Natural killer cell (primary cell): Measurements from ENCODE around the gene MRPL40. TPM values are rescaled to one million over a fixed set of nuclear protein-coding genes. Genes with fewer than 3 reads are reported as not detected.
A peak's percentile ranks its signal among the peaks of the same experiment; 100 is the strongest.

Experiments used
- ATAC-seq, 3 donors: fragments of 150-1000 bp in 2 of 3; fragments of 200-7000 bp in 1 of 3; cut with Tn5 transposase; 1 replicate in 1 of 3; 2 replicates in 2 of 3; pipeline ENCODE4 v1.10.0; 2021; ENCODE audit warnings: mild to moderate bottlenecking in 2 of 3, moderate library complexity in 2 of 3
- DNase-seq, 2 donors: peaks; one replicate each; pipeline versions ENCODE4 v3.0.0 to v3.0.0-alpha.2; 2013 to 2021; ENCODE audit warnings: mixed read lengths in 1 of 2
- H3K27ac ChIP-seq: one replicate; pipeline ENCODE4 v1.5.1; 2013; ENCODE audit warnings: mild to moderate bottlenecking, low read length
- H3K27me3 ChIP-seq: one replicate; pipeline ENCODE4 v1.6.1; 2013; ENCODE audit warnings: low read length; ENCODE audit not compliant: control insufficient read depth, insufficient read depth
- H3K36me3 ChIP-seq: one replicate; pipeline ENCODE4 v1.6.1; 2013; ENCODE audit warnings: low read length; ENCODE audit not compliant: control insufficient read depth, insufficient read depth
- H3K4me1 ChIP-seq: one replicate; pipeline ENCODE4 v1.6.1; 2013; ENCODE audit warnings: low read length; ENCODE audit not compliant: control insufficient read depth, insufficient read depth
- H3K4me3 ChIP-seq: one replicate; pipeline ENCODE4 v1.5.1; 2013; ENCODE audit warnings: low read length
- H3K9me3 ChIP-seq: one replicate; pipeline ENCODE4 v1.6.1; 2013; ENCODE audit warnings: low read length; ENCODE audit not compliant: control insufficient read depth, insufficient read depth
- H3K27ac Mint-ChIP-seq, 2 donors: one replicate each; pipeline ENCODE4 v1.8.0; 2022; ENCODE audit warnings: mild to moderate bottlenecking in 2 of 2, mixed read lengths in 2 of 2, moderate library complexity in 1 of 2
- H3K27me3 Mint-ChIP-seq, 2 donors: one replicate each; pipeline ENCODE4 v1.8.0; 2022; ENCODE audit warnings: low read depth in 2 of 2, mixed read lengths in 2 of 2
- H3K36me3 Mint-ChIP-seq: one replicate; pipeline ENCODE4 v1.8.0; 2022; ENCODE audit warnings: mixed read lengths
- H3K4me1 Mint-ChIP-seq, 2 donors: one replicate each; pipeline ENCODE4 v1.8.0; 2022; ENCODE audit warnings: mixed read lengths in 2 of 2
- H3K4me3 Mint-ChIP-seq: one replicate; pipeline ENCODE4 v1.8.0; 2022; ENCODE audit warnings: mild to moderate bottlenecking, moderate library complexity, mixed read lengths
- H3K9me3 Mint-ChIP-seq, 2 donors: one replicate each; pipeline ENCODE4 v1.8.0; 2022; ENCODE audit warnings: mixed read lengths in 2 of 2
- WGBS: methylation state at CpG from one replicate; pipeline ENCODE4 v1.1.7; 2013; ENCODE audit warnings: missing lambda C conversion rate; ENCODE audit not compliant: insufficient coverage; 5-methylcytosine and 5-hydroxymethylcytosine counted together
- intact Hi-C: fragments of 100-400 bp; cut with micrococcal nuclease; formaldehyde crosslinking; loops from one replicate; pipeline ENCODE4 v1.14.2; 2022
- total RNA-seq, 4 donors: library from RNA; stranded (reverse); fragments of 120-200 nt in 1 of 4; gene quantifications; one replicate each; pipeline versions ENCODE4 v1.2.3 to v1.2.4, GENCODE V29; 2013 to 2022
- TF ChIP-seq, protein P1 (sequence below): fragments of 200-600 bp; IDR thresholded peaks from one replicate; pipeline ENCODE4 v1.8.0; 2022; ENCODE audit warnings: antibody characterized with exemption

MRPL40 gene
- total RNA-seq, 3 donors from 2014 or later (not counting 1 experiment from before 2014, with no cell fraction given) = 11.6 to 16.7 (median 14.2) TPM

DNA sequence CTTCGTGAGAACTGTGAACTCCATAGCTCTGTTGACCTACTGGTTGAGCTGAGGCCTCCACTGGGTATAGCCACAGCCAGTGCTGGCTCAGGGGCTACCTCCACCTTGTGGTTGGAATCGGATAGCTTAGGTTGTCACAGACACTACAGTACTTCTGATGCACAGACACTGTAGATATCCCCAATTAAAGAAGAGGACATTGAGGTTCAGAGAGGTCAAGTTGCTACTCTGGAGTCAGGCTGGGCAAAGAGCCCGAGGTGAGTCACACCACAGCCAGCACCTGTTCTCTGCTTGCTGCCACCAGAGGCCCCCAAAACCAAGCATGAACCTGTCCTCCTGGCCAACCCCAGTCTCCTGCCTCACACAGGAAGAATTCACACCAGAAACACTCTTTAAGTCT is 41.2 kb downstream of the MRPL40 start:
- Histone ChIP-seq H3K27me3 (no peaks in the 10 kb centered on the region), H3K4me3 (no peak overlapping the region), H3K4me1 (peaks cover 8% of the 10 kb centered on the region), H3K9me3 (no peaks in the 10 kb centered on the region), H3K36me3 (peaks cover 59% of the 10 kb centered on the region), H3K27ac (no peak overlapping the region)
- intact Hi-C loops = loop anchor here (10.0 kb wide), 1 partner anchor 179 kb away; the partner anchor contains the start of gene CLTCL1
- Mint-ChIP-seq H3K4me1 (peaks cover 19 to 39% of the 10 kb centered on the region in 2 donors), H3K27ac (peak overlapping the region in 1 of 2 donors; percentile 24), H3K27me3 (no peaks in the 10 kb centered on the region), H3K9me3 (no peaks in the 10 kb centered on the region), H3K4me3 (no peak overlapping the region), H3K36me3 (peaks cover 7% of the 10 kb centered on the region)
- TF ChIP-seq, protein P1, sequence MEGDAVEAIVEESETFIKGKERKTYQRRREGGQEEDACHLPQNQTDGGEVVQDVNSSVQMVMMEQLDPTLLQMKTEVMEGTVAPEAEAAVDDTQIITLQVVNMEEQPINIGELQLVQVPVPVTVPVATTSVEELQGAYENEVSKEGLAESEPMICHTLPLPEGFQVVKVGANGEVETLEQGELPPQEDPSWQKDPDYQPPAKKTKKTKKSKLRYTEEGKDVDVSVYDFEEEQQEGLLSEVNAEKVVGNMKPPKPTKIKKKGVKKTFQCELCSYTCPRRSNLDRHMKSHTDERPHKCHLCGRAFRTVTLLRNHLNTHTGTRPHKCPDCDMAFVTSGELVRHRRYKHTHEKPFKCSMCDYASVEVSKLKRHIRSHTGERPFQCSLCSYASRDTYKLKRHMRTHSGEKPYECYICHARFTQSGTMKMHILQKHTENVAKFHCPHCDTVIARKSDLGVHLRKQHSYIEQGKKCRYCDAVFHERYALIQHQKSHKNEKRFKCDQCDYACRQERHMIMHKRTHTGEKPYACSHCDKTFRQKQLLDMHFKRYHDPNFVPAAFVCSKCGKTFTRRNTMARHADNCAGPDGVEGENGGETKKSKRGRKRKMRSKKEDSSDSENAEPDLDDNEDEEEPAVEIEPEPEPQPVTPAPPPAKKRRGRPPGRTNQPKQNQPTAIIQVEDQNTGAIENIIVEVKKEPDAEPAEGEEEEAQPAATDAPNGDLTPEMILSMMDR = no peak
- no peak for ATAC-seq
- WGBS = 81% methylated on average over 3 of the region's 3 CpGs
- DNase-seq = no peak

DNA sequence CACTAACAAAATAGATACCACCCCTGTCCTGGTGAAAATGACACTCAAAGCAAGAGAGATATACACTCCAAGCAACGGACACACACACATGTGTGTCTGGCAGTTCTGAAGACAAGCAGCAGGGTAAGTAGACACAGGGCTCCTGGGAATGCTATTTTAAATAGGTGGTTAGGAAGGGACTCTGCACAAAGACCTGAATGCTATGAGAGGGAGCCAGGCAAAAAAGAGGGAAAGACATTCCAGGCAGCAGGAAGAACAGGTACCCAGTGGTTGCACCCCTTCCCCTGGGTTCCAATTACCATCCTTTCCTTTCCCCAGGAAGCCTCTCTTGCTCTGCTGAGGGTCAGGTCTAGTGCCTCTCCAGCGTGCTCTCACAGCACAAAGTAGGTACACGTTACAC is 43.7 kb downstream of the MRPL40 start:
- Mint-ChIP-seq H3K4me3 (peak overlapping the region; percentile 3), H3K36me3 (no peaks in the 10 kb centered on the region), H3K9me3 (no peaks in the 10 kb centered on the region), H3K27me3 (no peaks in the 10 kb centered on the region), H3K4me1 (peaks cover 28 to 46% of the 10 kb centered on the region in 2 donors), H3K27ac (no peak overlapping the region)
- no peak overlapping the region for H3K4me3 ChIP-seq
- TF ChIP-seq, protein P1 = no peak
- intact Hi-C loops = loop anchor here (5.0 to 10.0 kb wide), 5 partner anchors 84 to 354 kb away; partner anchors contain the start of genes CLTCL1 and DGCR2
- H3K4me1 ChIP-seq = peaks cover 15% of the 10 kb centered on the region
- H3K9me3 ChIP-seq = no peaks in the 10 kb centered on the region
- H3K36me3 ChIP-seq = peaks cover 39% of the 10 kb centered on the region
- H3K27ac ChIP-seq = no peak overlapping the region
- DNase-seq (no peak), ATAC-seq (no peak)
- no peaks in the 10 kb centered on the region for H3K27me3 ChIP-seq
- 87% methylated on average over 3 of the region's 3 CpGs for WGBS

DNA sequence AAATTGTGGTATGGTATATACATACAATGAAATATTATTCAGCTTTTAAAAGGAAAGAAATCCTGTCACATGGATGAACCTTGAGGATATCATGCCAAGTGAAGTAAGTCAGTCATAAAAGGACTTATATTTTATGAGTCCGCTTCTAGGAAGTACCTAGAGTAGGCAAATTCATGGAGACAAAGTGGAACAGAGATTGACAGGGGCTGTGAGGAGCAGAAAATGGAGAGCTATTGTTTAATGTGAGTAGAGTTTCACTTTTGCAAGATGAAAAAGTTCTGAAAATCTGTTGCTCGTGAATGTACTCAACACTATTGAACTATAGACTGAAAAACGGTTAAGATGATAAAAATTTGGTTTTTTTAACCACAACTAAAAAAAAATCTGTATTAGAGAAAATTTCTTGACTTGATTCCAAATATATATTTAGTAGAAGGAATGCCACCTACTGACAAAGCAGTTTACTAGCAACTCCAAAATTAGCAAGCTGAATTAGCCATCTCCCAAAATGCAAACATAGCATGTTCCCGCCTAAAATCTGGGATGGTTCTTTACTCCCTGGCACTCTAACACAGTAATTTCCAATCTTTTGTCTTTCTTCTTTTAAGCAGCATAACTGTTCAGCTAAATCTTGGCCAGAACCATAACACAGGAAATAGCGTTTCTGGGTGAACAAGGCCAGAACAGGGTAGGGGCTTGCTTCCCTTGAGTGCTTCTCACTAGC is 45.1 kb downstream of the MRPL40 start:
- ATAC-seq (no peak), DNase-seq (peak in 1 of 2 donors; percentile 36)
- TF ChIP-seq, protein P1 = peak; percentile 14
- Histone ChIP-seq H3K27me3 (no peaks in the 10 kb centered on the region), H3K27ac (no peak overlapping the region), H3K36me3 (peaks cover 25% of the 10 kb centered on the region), H3K9me3 (no peaks in the 10 kb centered on the region), H3K4me3 (no peak overlapping the region), H3K4me1 (peaks cover 15% of the 10 kb centered on the region)
- Mint-ChIP-seq H3K9me3 (no peaks in the 10 kb centered on the region), H3K4me3 (peak overlapping the region; percentile 83), H3K27ac (peak overlapping the region; percentile 99), H3K4me1 (peaks cover 28 to 46% of the 10 kb centered on the region in 2 donors), H3K36me3 (no peaks in the 10 kb centered on the region), H3K27me3 (no peaks in the 10 kb centered on the region)
- WGBS = 27% methylated on average over 3 of the region's 5 CpGs
- intact Hi-C loops = loop anchor here (1.0 to 10.0 kb wide), 7 partner anchors 30 to 355 kb away; partner anchors contain the start of genes C22orf39, CLTCL1, DGCR2 and SLC25A1
